Epithelial cell of proximal tubule (primary cell): ENCODE measurements around the gene GYS1. TPM values are rescaled to one million over a fixed set of nuclear protein-coding genes. Genes with fewer than 3 reads are reported as not detected.
A peak's percentile ranks its signal among the peaks of the same experiment; 100 is the strongest.

Experiments
- DNase-seq: peaks from one replicate; pipeline ENCODE4 v3.0.0-alpha.2; 2011; ENCODE audit warnings: low read depth
- H3K4me3 ChIP-seq: 2 replicates; pipeline ENCODE4 v1.5.1; 2011; ENCODE audit warnings: low read depth, mild to moderate bottlenecking, low read length
- CTCF ChIP-seq: conservative IDR thresholded peaks from 2 replicates; pipeline ENCODE4 v1.5.1; 2012; ENCODE audit warnings: low read depth, mild to moderate bottlenecking, low read length
- total RNA-seq: library from RNA; depleted of rRNA; stranded (reverse); fragments of >200 nt; gene quantifications from 2 replicates; pipeline ENCODE4 v1.2.3, GENCODE V29; 2015

Gene GYS1
- total RNA-seq, 1 donor from 2014 or later, result 42.4 TPM

GRCh38 chr19:49017041-49017665 lies 24.0 kb upstream of the GYS1 start, which contains the start of gene LHB:
LHB (minus strand) TSS chr19:49017091; CDS start chr19:49017081, 10 bp downstream.
- peak within 1 kb of the TSS; percentile 48 for H3K4me3 ChIP-seq
- TF ChIP-seq CTCF, result no peak
- no peak for DNase-seq

GRCh38 chr19:49016067-49016839 lies 23.1 kb upstream of the GYS1 start:
- no peak overlapping the region for H3K4me3 ChIP-seq
- no peak for TF ChIP-seq CTCF
- DNase-seq, result no peak

- no peak for DNase-seq
- no peak for TF ChIP-seq CTCF
- no peak overlapping the region for H3K4me3 ChIP-seq
Measured at GRCh38 chr19:49014870-49015255, 21.8 kb upstream of the GYS1 start.

GRCh38 chr19:49014123-49014869 lies 21.2 kb upstream of the GYS1 start:
- TF ChIP-seq CTCF, result no peak
- H3K4me3 ChIP-seq, result no peak overlapping the region

GRCh38 chr19:49011194-49011593 lies 18.1 kb upstream of the GYS1 start:
- TF ChIP-seq CTCF, result no peak
- no peak for DNase-seq
- H3K4me3 ChIP-seq, result no peak overlapping the region

More at GRCh38 chr19:49014123-49014869, 21.2 kb upstream of the GYS1 start:
- no peak for DNase-seq

DNA sequence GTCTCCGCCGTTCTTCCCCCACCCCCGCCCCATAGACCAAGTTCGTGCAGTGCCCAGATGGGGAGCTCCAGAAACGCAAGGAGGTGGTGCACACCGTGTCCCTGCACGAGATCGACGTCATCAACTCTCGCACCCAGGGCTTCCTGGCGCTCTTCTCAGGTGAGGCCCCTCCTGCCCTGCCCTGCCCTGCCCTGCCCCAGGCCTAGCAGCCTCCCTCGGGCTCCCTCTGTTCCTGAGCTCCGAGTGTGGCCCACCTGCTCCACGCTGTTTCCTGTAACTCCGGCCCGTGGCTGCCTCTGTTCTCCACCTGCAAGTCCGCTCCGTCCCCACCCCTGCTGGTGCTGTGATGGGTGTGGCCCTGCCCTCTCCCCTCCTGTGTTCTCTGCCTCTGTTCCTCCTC lies 17.3 kb upstream of the GYS1 start:
- TF ChIP-seq CTCF, result no peak
- no peak for DNase-seq
- no peak overlapping the region for H3K4me3 ChIP-seq
